HG03457 (cell line): ENCODE results near the gene CPHXL.

Experiments used
- ATAC-seq: cut with Tn5 transposase; IDR thresholded peaks from one replicate; pipeline ENCODE4 v1.9.1; 2021; ENCODE audit warnings: moderate number of reproducible peaks; ENCODE audit not compliant: unreplicated experiment

CPHXL gene

DNA sequence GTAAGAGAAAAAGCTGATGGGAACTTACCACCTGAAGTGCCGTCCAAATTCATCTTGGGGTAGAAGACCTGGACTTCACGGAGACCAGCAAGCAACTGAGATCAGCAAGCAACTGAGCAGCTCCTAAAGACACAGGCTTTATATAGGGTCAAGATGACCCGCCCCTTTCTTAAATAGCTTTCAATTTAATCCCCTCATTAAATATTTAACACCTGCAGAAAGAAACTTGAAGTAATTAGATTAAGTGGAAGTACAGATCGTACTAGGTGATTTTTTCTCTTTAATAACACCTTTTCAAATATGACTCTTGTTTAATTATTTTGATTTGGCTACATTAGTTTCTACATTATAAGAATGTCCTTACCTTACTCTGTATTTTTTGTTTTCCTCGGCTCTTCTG is at the start of gene CPHXL:
Gene CPHXL, minus strand, starts transcription at position 101 of the 400 bp plus-strand sequence. Its CDS starts 48 bp downstream, at position 53.
- no peak for ATAC-seq

DNA sequence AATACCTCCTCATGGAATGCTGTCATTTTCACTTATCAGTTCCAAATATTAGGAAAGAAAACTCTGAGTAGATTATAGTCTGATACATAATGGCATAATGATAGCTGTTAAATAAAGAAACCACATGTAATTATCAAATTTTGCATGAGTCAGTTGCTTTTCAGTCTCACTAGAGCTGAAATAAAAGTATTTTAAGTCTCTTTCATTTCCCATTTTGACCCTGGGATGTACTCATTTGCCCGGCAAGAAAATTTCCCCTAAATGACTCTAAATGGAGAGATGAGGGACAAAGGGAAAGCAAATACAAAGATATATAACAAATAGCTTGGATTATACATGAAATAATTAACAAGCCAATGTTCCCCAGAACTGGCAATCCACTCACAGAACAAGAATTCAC is 47.9 kb upstream of the CPHXL start:
- ATAC-seq = no peak

DNA sequence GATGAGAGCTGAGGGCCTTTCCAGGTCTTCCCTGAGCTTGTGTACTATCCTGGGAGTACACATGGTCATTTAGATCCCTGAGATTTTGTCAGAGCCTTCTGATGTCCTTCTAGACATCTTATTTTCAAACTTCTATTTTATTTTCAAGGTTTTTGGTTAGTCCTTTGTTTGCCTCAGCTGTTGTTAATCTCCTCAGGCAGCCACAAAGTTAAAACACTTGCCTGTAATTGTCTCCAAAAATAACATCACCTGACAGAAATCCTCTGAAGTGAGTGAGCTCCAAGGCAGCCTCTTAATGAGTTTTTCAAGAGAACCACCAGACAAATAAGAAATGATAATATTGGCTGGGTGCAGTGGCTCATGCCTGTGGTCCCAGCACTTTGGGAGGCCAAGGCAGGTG is 43.8 kb upstream of the CPHXL start:
- no peak for ATAC-seq

DNA sequence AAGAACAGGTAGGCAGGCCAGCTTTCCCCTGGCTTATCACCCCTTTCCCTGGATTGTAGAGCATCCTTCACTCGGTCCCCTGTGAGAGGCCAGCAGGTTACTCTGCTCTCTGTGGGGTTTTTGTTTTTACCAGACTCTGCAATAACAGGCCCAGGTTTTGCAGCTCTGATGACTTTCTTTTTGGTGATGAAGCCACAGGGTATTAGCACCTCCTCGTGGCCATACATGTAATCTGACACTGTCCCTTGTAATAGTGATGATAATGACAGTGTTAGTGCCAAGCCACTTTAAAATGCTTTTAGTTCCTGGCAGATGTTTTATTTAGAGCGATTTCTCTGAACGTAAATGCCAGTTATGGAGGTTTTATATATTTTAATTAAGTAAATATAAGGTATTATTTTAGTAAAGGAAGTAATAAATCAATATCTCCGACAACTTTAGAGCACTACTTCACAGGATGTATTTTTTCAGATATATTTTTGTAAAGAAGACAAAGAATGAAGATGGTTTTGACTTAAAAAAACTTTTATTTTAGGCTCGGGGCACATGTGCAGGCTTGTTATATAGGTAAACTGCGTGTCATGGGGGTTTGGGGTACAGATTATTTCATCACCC is 38.0 kb upstream of the CPHXL start:
- ATAC-seq = peak; percentile 75

DNA sequence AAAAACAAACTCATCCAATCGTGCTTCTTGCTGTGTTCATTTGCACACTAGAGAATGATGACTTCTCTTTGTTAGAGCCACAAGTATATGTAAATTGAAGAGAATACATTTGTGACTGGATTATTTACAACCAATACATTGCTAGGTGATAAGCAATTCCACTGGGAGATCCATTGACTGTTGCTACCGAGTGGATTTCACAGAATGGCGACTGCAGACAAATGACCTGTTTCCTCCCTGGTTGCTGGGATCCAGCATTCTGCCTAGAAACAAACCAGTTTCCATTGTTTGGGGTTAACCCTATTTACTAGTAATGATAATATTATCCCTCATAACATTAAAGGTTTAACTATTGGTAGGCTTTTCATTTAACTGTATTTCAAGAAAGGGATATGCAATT is 36.9 kb upstream of the CPHXL start:
- no peak for ATAC-seq

DNA sequence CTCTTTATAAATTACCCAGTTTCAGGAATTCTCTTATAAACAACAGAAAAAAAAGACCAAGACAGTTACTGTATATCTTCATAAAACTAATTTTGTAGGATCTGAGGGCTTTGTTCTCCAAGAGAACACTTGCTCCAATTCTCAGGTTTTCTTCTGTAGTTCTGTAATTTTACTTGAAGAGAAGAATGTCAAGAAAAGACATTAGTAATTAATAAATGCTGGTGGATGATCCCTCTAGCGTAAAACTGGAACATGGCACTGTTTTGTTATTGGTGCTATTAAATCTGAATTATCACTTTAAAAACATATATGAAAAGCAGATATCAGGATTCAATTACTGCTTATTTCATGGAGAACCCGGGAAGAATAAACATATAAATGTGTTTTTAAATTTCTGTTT is 36.5 kb upstream of the CPHXL start:
- no peak for ATAC-seq

DNA sequence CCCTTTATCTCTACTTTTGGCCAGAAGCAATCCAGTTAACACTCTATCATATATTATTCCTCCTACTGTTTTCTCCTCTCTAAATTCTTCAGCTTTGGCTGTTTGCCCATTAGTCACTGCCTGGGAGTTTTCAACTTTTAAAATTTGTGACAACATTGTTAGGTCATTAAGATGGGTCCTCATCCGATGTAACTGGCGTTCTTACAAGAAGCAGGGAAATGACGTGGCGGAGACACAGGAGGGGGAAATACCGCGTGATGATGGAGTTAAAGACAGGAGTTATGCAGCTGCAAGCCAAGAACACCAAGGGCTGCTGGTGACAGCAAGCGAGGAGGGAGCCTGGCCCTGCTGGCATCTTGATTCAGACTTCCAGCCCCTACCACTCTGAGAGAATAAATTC is 34.8 kb upstream of the CPHXL start:
- peak; percentile 7 for ATAC-seq

DNA sequence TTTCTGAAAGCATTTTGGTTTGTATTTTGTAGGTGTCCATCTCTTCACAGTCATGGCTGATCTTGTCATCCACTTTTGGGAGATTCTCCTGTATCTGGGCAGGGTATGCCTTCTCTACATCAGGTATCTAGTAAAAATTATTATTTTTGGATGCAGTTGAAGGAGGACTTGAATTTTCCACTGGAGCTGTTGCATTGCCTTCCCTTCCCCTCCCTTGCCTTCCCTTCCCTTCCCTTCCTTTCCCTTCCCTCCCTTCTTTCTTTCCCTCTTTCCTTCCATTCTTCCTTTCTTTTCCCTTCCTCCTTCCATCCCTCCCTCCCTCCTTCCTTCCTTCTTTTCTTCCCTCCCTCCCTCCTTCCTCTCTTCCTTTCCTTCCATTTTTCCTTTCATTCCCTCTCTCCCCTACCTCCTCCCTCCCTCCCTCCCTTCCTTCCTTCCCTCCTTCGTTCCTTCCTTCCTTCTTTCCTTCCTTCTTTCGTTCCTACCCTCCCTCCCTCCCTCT is 33.8 kb upstream of the CPHXL start:
- no peak for ATAC-seq

DNA sequence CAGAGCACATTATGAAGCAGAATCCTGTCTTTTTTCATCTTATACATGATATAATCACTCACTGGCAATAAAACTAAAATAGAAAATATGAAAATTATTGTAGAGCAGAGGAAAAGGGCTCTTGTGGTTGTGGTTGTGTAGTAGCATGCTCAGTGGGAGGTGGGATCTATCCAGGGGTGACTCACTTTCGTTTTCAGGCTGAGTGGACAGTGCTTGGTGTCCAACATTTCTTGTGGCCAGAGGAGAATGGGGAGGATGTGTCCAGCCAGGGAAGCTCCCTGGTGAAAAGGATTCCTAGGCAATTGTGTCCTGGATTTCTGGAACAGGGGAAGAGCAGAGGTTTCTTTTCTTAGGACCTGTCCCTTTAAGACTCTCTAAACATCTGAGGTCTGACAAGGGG is 31.9 kb upstream of the CPHXL start:
- ATAC-seq = no peak

DNA sequence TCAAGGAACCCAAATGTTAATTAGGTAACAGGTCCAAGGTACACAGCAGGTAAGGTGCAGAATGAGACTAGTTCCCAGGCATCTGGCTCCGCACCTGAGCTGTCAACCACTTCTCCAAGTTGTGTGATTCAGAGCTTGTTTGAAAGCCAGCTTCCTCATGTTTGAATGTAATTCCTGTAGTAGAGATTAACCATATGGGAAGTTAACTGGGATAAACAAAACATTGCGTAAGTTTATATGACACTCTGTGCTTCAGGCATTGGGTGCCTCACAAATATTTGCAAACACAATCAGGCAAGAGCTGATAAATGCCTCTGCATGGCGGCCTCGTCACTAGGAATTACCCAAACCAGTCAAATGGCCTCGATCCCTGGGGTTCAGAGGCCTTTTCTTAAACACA is 27.9 kb upstream of the CPHXL start:
- ATAC-seq = no peak

DNA sequence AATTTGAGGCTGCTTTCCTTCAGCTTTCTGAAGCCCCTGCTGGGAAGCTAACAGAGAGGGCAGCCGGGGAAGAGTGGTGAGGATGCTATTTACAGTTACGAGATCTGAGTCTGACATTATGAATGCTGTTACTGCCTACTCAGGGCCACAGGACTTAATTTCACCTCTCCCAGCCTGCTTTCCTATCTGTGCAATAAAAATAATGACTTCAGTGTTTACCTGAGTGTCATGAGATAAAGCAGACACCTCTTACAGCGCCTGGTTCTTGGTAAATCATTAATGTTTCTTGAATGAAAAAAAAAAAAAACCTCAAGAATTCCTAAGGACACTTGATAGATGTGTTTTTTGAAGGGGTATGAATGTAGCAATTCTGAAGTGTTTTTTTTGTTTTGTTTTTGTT is 24.2 kb upstream of the CPHXL start:
- ATAC-seq = no peak

DNA sequence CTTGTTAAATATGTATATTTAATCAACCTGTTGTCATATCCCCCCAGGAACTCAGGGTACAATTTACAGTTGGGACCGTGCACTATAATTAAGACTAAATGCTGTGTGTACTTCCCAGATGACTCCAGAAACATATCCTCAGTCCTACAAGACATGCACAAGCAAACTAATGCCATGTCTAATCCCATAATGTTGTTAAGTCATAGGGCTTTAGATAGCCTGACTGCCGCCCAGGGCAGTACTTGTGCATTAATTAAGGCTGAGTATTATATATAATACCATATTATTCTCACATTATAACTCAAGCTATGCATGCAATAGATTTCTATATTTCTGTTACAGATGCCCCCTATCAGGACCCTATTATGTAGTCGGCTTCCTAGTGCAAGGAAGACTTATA is 20.1 kb upstream of the CPHXL start:
- no peak for ATAC-seq

DNA sequence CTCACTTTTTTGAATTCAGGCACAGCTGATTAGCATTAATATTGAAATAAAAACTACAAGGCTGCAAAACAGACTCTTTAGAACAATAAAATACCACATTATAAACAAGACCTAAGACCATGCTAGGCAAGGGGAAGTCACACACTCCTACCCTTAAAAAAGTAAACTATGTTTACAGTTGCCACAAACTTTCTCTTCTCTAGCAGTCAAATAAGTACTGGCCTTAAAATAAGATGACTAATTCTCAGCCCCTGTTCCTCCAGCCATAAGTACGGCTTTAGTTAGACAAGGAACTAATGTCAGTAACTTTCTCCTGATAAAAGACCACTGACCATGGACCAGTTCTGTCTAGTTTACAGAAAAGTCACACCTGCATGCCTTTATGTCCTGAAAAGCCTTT is 19.5 kb upstream of the CPHXL start:
- ATAC-seq = no peak

DNA sequence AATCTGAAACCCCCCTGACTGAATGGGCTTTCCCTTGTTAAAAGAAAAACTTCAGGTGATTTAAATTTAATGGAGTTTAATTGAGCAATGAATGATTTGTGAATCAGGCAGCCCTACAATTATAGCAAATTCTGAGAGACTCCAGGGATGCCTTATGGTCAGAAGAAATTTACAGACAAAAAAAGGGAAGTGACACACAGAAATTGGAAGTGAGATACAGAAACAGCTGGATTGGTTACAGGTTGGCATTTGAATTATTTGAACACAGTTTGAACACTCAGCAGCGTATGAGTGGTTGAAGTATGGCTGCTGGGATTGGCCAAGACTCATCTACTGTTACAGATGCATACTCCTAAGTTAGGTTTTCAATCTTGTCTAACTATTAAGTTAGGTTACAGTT is 19.0 kb upstream of the CPHXL start:
- no peak for ATAC-seq

DNA sequence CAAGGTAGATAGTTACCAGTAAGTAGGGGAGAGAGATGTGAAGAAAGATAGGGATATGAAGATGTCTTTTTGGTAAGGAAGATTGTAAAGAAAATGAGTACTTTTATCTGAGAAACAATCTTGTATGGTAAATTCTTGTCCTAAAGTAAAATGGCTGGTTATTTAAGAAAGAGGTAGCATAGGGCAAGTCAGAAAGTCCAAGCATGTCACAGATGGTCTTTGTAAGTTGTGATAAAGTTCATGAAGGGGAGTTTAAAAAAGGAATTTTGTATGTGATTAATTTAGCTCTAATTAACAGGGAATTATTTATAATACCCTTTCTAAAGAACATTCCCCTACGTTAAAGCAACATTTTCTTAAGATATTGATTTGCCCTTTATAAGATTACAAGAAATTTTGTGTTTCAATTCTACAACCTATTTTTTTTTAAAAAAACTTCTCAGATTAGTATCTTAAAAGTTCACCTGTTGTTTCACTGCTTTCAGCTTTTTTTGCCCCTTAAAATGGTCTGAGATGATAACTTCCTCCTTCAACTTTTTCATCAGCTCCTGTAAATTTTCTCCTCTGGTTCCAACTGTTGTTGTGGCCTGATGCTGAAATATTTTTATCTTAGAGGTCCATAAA is 16.2 kb upstream of the CPHXL start:
- ATAC-seq = no peak

DNA sequence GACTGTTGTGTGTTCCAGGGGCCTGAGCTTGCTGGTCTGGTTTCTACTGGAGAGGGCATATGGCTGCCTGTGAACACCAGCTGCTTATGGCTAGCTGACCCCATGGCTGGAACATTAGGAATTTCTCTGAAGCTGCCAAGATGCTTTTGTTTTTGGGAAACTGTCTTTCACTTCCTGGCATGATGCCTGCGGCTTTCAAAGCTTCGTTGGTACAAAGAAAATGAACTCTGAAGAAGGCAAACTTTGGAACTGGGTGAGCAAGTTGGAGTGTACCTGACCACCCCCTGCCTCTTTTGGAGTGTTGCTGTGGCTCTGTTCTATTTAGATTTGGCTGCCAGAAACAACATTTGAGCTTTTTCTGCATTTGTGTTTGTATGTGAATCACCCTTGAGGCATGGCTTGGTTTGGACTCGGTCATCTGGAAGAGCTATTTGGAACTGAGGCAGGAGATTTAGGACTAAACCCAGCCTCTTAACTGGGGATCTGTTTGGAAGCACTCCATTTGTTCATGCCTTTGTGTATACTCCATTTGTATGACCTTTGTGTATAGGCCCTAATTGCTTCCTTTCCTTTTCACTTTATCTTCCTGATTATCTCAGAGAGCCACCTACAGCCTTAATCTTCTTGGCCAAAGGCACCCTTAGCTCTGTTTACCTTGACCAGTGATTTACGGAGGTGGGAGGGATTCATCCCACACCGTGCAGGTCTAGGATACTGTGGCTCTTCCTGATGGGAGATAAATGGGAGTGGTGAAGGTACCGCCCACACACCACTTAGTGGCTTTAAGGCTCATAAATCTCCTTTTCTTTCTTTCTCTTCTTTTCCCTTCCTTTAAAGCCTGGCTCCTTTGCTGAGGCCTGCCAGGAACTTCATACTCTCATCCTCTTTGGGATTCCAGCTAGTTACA is 7.3 kb upstream of the CPHXL start:
- no peak for ATAC-seq

DNA sequence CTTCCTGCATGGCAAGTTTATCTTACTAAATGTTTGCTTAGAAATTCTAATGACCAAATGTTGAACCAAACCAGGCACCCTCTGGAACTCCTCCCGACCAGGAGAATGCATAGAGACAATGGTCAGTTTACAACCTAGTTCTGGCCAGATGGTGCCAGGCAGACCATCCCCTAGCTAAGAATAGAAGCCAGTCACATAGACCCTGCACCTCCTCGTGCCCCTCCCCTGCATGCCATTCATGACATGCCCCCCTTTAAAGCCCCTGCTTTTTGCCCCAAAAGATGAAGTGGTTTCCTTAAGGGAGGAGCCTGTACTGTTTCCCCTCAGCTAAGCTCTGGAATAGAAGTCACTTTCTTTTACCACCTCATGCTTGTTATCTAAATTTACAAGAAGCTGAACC is 6.6 kb upstream of the CPHXL start:
- no peak for ATAC-seq

DNA sequence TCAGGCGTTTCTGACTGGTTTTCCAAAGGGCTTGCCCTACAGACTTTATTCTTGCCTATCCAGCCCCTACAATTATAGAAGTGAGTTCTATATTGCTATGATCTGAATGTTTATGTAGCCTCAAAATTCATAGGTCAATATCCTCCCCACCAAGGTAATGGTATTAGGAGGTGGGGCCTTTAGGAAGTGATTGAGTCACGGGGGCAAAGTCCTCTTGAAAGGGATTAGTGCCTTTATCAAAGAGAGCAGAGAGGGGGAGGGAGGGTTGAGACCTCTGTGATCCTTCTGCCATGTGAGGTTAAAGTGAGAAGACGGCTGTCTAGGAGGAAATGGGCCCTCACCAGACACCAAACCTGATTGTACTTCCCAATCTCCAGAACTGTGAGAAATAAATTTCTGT is 931 bp upstream of the CPHXL start:
- ATAC-seq = no peak

DNA sequence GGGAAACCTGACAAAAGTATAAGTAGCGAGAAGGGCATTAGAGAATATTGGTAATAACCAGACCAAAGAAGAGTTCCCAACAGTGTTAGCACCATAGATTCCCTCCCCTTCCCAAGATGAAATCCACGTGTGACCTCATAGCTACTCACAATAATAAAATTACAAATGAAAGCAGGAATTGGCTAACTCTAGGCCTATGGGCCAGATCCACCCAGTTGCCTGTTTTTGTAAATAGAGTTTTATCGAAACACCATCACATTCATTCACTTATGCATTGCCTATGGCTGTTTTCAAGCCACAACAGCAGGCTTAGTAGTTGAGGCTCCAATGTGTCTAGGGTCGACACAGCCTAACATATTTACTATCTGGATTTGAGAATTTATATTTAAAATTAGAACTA is 7.8 kb downstream of the CPHXL start:
- no peak for ATAC-seq

DNA sequence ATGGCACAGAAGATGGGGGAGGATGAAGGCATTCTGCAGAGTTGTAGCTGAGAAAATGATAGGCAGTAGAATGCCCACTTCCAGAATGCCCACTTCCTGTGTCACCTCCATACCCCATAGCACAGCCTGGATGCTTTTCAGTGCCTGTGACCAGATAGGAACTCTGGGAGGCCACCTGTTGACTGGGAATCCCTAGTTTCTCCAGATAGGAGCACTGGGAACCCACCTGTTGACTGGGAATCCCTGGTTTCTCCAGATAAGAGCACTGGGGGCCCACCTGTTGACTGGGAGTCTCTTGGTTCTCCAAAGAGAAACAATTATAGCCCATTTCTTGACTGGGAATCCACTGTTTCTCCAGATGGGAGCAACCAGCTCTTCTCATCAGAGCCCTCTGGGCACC is 11.6 kb downstream of the CPHXL start:
- ATAC-seq = no peak

DNA sequence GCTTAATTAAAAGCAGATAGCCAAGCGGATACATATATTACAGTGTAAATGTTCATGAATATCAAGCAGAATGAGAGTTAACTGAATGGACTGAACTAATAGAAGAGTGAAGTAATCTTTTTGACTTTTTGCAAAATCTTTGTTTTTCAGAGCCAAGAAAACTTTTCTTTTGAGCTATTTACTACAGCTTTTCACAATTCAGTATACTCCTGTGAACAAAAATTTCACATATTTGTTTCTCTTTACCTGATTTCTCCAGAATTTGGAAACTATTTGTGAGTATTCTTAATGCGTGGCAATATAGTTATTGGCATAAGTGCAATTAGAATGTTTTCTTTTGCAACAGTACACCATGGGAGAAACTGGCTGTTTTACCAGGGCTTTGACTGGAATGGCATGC is 15.9 kb downstream of the CPHXL start:
- no peak for ATAC-seq

DNA sequence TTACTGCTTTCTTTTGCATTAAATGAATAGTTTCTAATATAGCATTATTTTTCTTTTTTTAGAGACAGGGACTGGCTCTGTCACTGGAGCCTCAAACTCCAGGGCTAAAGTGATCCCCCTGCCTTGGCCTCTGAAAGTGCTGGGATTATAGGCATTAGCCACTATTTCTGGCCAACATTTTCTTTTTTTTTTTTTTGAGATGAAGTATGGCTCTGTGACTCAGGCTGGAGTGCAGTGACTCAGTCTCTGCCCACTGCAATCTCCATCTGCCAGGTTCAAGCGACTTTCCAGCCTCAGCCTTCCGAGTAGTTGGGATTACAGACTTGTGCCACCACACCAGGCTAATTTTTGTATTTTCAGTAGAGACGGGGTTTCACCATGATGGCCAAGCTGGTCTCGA is 23.0 kb downstream of the CPHXL start:
- no peak for ATAC-seq
